Measurements from ENCODE around the gene RINL.

The RINL gene

DNA sequence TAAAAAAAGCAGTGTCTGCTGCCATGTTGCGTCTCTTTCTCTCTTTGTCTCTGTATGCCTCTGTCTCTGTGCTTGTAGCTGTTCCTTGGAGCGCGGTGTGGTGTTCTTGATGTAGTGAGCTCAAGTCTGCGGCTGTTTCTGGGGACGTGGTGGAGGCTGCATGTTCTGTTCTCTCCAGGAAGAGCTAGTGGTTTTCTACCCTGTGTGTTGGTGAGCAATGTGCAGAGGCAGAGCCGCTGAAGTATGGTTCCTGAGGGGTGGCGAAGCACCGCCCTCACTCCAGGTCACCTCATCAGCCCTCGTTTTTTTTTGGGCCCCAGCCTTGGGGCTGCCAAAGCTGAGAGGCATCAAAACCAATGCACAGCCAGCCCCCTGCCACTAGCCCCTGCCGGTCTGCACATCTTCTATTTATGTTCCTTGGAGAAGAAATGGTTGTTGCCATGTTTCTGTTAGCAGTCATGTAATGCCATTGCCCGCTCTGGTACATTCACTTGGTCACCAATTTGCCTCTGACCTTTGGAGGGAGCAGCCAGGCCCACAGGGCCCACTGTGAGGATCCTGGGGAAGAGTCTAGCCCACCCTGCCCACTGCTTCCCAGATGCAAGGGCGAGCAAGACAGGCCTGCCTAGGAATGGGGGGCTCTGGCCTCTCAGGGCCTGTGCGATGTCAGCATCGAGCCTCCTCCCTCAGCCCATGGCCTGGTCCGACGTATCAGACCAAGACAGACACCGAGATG lies 35.5 kb downstream of the RINL start:
- no peaks in the 10 kb centered on the region for H3K9me3 ChIP-seq (ENCODE audit: severe bottlenecking)
- H3K27ac ChIP-seq (ENCODE audit: poor library complexity, severe bottlenecking): no peak overlapping the region
- DNase-seq (ENCODE audit: low spot score): no peak
- no peaks in the 10 kb centered on the region for H3K27me3 ChIP-seq (ENCODE audit: insufficient read depth, poor library complexity, severe bottlenecking)
- peaks cover 97% of the 10 kb centered on the region for H3K36me3 ChIP-seq (ENCODE audit: low read depth)
- H3K4me1 ChIP-seq (ENCODE audit: insufficient read depth, poor library complexity, severe bottlenecking): peaks cover 29% of the 10 kb centered on the region
- no peak overlapping the region for H3K4me3 ChIP-seq (ENCODE audit: severe bottlenecking)
- TF ChIP-seq, protein P1, sequence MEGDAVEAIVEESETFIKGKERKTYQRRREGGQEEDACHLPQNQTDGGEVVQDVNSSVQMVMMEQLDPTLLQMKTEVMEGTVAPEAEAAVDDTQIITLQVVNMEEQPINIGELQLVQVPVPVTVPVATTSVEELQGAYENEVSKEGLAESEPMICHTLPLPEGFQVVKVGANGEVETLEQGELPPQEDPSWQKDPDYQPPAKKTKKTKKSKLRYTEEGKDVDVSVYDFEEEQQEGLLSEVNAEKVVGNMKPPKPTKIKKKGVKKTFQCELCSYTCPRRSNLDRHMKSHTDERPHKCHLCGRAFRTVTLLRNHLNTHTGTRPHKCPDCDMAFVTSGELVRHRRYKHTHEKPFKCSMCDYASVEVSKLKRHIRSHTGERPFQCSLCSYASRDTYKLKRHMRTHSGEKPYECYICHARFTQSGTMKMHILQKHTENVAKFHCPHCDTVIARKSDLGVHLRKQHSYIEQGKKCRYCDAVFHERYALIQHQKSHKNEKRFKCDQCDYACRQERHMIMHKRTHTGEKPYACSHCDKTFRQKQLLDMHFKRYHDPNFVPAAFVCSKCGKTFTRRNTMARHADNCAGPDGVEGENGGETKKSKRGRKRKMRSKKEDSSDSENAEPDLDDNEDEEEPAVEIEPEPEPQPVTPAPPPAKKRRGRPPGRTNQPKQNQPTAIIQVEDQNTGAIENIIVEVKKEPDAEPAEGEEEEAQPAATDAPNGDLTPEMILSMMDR (IDR thresholded peaks at IDR 0.05; ENCODE audit: poor library complexity, severe bottlenecking): no peak
- no peak for ATAC-seq (ENCODE audit: low read depth)

DNA sequence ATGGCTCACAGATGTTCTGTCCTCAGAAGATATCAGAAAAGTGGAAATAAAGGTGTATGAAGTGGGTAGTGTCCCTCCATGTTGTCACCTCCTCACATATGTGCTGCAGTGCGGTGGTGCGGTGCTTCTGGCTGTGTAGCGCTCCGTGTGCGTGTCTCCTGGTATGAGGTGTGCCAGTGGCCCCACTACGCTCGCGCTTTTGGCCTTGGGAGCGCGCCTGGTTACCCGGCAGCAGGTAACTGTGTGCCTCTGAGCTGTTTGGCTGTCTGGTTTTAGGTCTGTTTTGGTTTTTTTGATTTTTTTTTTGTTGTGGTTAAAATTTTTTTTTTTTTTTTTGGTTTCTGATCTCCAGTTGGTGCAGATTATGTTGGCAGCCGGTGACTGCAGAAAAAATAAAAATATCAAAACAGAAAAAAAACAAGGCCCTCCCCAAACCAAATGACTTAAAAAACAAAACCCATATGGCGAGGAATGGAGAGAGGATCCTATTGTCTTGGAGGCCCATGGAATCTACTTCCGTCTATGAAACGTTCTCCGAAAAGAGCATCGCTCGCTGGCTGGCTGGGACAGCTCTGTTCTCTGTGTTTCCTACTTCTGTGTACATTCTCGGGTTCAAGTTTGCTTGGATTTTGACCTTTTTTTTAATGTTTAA lies 36.2 kb downstream of the RINL start:
- H3K4me3 ChIP-seq (ENCODE audit: severe bottlenecking): no peak overlapping the region
- TF ChIP-seq, protein P1 (IDR thresholded peaks at IDR 0.05; ENCODE audit: poor library complexity, severe bottlenecking): no peak

DNA sequence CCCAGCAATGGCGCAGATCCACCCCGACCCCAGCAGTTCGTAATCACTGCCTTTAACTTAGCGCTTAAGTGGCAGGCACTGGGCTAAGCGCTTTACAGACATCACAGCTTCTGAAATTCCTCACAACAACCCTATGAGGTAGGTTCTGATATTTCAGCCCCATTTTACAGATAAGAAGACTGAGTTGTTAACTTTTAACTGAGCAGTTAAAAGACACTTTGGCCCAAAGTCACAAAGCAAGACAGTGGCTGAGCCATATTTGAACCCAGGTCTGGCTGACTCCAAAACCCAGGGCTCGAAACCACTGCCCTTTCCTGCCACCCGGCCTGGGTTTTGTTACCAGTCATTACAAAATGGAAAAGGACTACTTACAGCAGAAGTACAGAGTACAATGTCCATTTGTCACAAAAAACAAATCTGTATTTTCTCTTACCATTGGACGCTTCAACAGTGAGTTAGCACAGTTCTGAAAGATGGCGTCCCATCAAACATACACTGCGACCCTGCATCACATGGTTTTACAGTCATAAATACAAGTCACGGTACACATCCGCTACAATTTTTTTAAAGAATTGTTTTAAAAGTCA lies 36.8 kb downstream of the RINL start:
- no peak overlapping the region for H3K4me3 ChIP-seq (ENCODE audit: severe bottlenecking)
- TF ChIP-seq, protein P1 (IDR thresholded peaks at IDR 0.05; ENCODE audit: poor library complexity, severe bottlenecking): no peak
- peaks cover 39% of the 10 kb centered on the region for H3K4me1 ChIP-seq (ENCODE audit: insufficient read depth, poor library complexity, severe bottlenecking)
- H3K9me3 ChIP-seq (ENCODE audit: severe bottlenecking): no peaks in the 10 kb centered on the region
- no peak for DNase-seq (ENCODE audit: low spot score)
- no peak for ATAC-seq (ENCODE audit: low read depth)
- peak overlapping the region; percentile 82 for H3K27ac ChIP-seq (ENCODE audit: poor library complexity, severe bottlenecking)
- no peaks in the 10 kb centered on the region for H3K27me3 ChIP-seq (ENCODE audit: insufficient read depth, poor library complexity, severe bottlenecking)
- peaks cover 95% of the 10 kb centered on the region for H3K36me3 ChIP-seq (ENCODE audit: low read depth)

More for the DNA sequence above, 36.2 kb downstream of the RINL start:
- no peaks in the 10 kb centered on the region for H3K9me3 ChIP-seq (ENCODE audit: severe bottlenecking)
- peaks cover 97% of the 10 kb centered on the region for H3K36me3 ChIP-seq (ENCODE audit: low read depth)
- H3K27ac ChIP-seq (ENCODE audit: poor library complexity, severe bottlenecking): peak overlapping the region; percentile 82
- ATAC-seq (ENCODE audit: low read depth) (no peak), DNase-seq (ENCODE audit: low spot score) (no peak)
- H3K27me3 ChIP-seq (ENCODE audit: insufficient read depth, poor library complexity, severe bottlenecking): no peaks in the 10 kb centered on the region
- H3K4me1 ChIP-seq (ENCODE audit: insufficient read depth, poor library complexity, severe bottlenecking): peaks cover 36% of the 10 kb centered on the region

DNA sequence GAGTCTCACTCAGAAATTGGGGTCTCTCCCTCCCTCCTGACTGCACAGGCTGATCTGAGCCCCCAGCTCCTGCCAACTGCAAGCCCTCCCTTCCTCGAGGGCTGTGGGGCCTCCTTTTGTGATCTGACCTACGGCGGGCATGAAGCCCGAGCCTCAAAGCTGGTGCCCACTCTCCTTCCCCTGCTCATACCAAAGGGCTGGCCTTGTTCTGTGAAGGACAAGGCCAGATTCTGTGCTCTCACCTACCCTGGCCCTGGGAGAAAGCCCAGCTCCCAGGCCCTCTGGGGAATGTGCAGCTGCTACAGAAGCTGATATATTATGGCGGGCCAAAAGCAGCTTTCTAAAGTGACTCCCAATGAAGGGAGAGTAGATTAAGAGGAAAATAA lies 37.5 kb downstream of the RINL start:
- H3K4me1 ChIP-seq (ENCODE audit: insufficient read depth, poor library complexity, severe bottlenecking): peaks cover 45% of the 10 kb centered on the region
- no peaks in the 10 kb centered on the region for H3K27me3 ChIP-seq (ENCODE audit: insufficient read depth, poor library complexity, severe bottlenecking)
- H3K27ac ChIP-seq (ENCODE audit: poor library complexity, severe bottlenecking): peak overlapping the region; percentile 82
- DNase-seq (ENCODE audit: low spot score) (no peak), ATAC-seq (ENCODE audit: low read depth) (no peak)
- H3K36me3 ChIP-seq (ENCODE audit: low read depth): peaks cover 94% of the 10 kb centered on the region
- no peak overlapping the region for H3K4me3 ChIP-seq (ENCODE audit: severe bottlenecking)
- no peaks in the 10 kb centered on the region for H3K9me3 ChIP-seq (ENCODE audit: severe bottlenecking)
- TF ChIP-seq, protein P1 (IDR thresholded peaks at IDR 0.05; ENCODE audit: poor library complexity, severe bottlenecking): no peak
